ENCODE results near the gene SHOC1.

- TF ChIP-seq, protein P1, sequence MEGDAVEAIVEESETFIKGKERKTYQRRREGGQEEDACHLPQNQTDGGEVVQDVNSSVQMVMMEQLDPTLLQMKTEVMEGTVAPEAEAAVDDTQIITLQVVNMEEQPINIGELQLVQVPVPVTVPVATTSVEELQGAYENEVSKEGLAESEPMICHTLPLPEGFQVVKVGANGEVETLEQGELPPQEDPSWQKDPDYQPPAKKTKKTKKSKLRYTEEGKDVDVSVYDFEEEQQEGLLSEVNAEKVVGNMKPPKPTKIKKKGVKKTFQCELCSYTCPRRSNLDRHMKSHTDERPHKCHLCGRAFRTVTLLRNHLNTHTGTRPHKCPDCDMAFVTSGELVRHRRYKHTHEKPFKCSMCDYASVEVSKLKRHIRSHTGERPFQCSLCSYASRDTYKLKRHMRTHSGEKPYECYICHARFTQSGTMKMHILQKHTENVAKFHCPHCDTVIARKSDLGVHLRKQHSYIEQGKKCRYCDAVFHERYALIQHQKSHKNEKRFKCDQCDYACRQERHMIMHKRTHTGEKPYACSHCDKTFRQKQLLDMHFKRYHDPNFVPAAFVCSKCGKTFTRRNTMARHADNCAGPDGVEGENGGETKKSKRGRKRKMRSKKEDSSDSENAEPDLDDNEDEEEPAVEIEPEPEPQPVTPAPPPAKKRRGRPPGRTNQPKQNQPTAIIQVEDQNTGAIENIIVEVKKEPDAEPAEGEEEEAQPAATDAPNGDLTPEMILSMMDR (IDR thresholded peaks at IDR 0.05; ENCODE audit: insufficient read depth, low read length, poor library complexity, severe bottlenecking): no peak
- TF ChIP-seq EZH2phosphoT487 (conservative IDR thresholded peaks at IDR 0.05; ENCODE audit: low read length): no peak
These were observed 32.2 kb downstream of the SHOC1 start for GRCh38 chr9:111762556-111762955.
